OCI-LY7 (cell line): ENCODE results near the gene RNF123. TPM values are rescaled to one million over a fixed set of nuclear protein-coding genes. Genes with fewer than 3 reads are reported as not detected.

Experiments used
- BruUV-seq: library from RNA; stranded (reverse); fragments of 400-500 nt; replicated peaks from 2 replicates; lab custom pipeline; 2021; lab: Mats Ljungman, UMichigan
- CTCF ChIA-PET: fragments of 300-600 bp; sonication (Branson Sonifier 250); formaldehyde crosslinking; loops from one replicate; lab custom pipeline; 2022; ENCODE audit warnings: antibody characterized with exemption; ENCODE audit not compliant: unreplicated experiment; lab: Charles Lee
- POLR2A ChIA-PET: fragments of 300-600 bp; sonication (Branson Sonifier 250); formaldehyde crosslinking; loops from one replicate; lab custom pipeline; 2022; ENCODE audit warnings: antibody characterized with exemption; lab: Charles Lee
- DNase-seq: peaks from one replicate; pipeline ENCODE4 v3.0.0-alpha.2; 2015; ENCODE audit warnings: low spot score
- H2AFZ ChIP-seq: fragments of 200-600 bp; sonication (generic), shearing (Covaris generic); 2 replicates; pipeline ENCODE4 v1.6.1; 2014; ENCODE audit warnings: mild to moderate bottlenecking, antibody characterized with exemption, low read length, moderate library complexity
- H3K27ac ChIP-seq: fragments of 200-600 bp; sonication (generic); 2 replicates; pipeline ENCODE4 v1.5.1; 2014; ENCODE audit warnings: mixed run types, low read depth, mild to moderate bottlenecking, moderate library complexity, low read length, inconsistent platforms; ENCODE audit not compliant: poor library complexity, severe bottlenecking
- H3K36me3 ChIP-seq: fragments of 200-600 bp; sonication (generic); 2 replicates; pipeline ENCODE4 v1.6.1; 2014; ENCODE audit warnings: mild to moderate bottlenecking, antibody characterized with exemption, low read length, moderate library complexity, mixed read lengths; ENCODE audit not compliant: insufficient read depth
- H3K4me1 ChIP-seq: fragments of 200-600 bp; sonication (generic); 2 replicates; pipeline ENCODE4 v1.5.1; 2014; ENCODE audit warnings: mild to moderate bottlenecking, low read length; ENCODE audit not compliant: insufficient read depth, poor library complexity, severe bottlenecking
- H3K4me2 ChIP-seq: fragments of 200-600 bp; sonication (generic); 2 replicates; pipeline ENCODE4 v1.6.1; 2014; ENCODE audit warnings: mild to moderate bottlenecking, low read length
- H3K4me3 ChIP-seq: fragments of 200-600 bp; sonication (generic); 2 replicates; pipeline ENCODE4 v1.5.1; 2014; ENCODE audit warnings: mild to moderate bottlenecking, low read depth, low read length; ENCODE audit not compliant: poor library complexity, severe bottlenecking
- H3K79me2 ChIP-seq: fragments of 200-600 bp; sonication (generic); 2 replicates; pipeline ENCODE4 v1.6.1; 2016; ENCODE audit warnings: low read depth, mild to moderate bottlenecking, low read length, moderate library complexity, mixed read lengths; ENCODE audit not compliant: insufficient read depth
- H3K9me2 ChIP-seq: fragments of 200-600 bp; sonication (generic); 2 replicates; pipeline ENCODE4 v1.6.1; 2016; ENCODE audit warnings: mild to moderate bottlenecking, low read length, mixed read lengths; ENCODE audit not compliant: insufficient read depth
- H3K9me3 ChIP-seq: fragments of 200-600 bp; sonication (generic); 2 replicates; pipeline ENCODE4 v1.6.1; 2014; ENCODE audit warnings: mild to moderate bottlenecking, mixed run types, low read length, mixed read lengths
- H4K20me1 ChIP-seq: fragments of 200-600 bp; sonication (generic); 2 replicates; pipeline ENCODE4 v1.6.1; 2014; ENCODE audit warnings: mild to moderate bottlenecking, antibody characterized with exemption, low read length, moderate library complexity, mixed read lengths; ENCODE audit not compliant: insufficient read depth
- CTCF ChIP-seq: fragments of 200-600 bp; sonication (generic); conservative IDR thresholded peaks from 2 replicates; pipeline ENCODE4 v1.5.1; 2014; ENCODE audit warnings: mild to moderate bottlenecking, antibody characterized with exemption, low read length, moderate library complexity, mixed read lengths
- EZH2phosphoT487 ChIP-seq: fragments of 200-600 bp; sonication (generic); IDR thresholded peaks from 2 replicates; pipeline ENCODE4 v1.6.1; 2018; ENCODE audit warnings: low read depth, borderline replicate concordance, mild to moderate bottlenecking, mixed run types, antibody characterized with exemption, low read length, moderate library complexity, mixed read lengths
- intact Hi-C: fragments of 100-400 bp; cut with micrococcal nuclease; formaldehyde crosslinking; loops from one replicate; pipeline ENCODE4 v1.10.0; 2022; ENCODE audit not compliant: unreplicated experiment
- total RNA-seq, 2 experiments: library from RNA; depleted of rRNA in 1 of 2; stranded (reverse); fragments of >200 nt in 1 of 2; shearing (Covaris generic) in 1 of 2; gene quantifications; 2 replicates each; pipeline ENCODE4 v1.2.3, GENCODE V29; 2014 to 2022

RNF123 gene
- total RNA-seq, 2 experiments from 2014 or later = 20.8 to 48.4 TPM

GRCh38 chr3:49668861-49669260 lies 20.5 kb upstream of the RNF123 start:
- intact Hi-C loops = no loop called here
- Histone ChIP-seq H2AFZ (no peak overlapping the region), H3K9me2 (no peaks in the 10 kb centered on the region), H3K9me3 (no peaks in the 10 kb centered on the region), H4K20me1 (no peaks in the 10 kb centered on the region), H3K4me1 (peaks cover 7% of the 10 kb centered on the region), H3K36me3 (no peaks in the 10 kb centered on the region), H3K79me2 (0 out of 2 replicates have a peak, but pooled peaks cover 8% of the 10 kb centered on the region), H3K27ac (no peak overlapping the region), H3K4me3 (no peak overlapping the region), H3K4me2 (no peak overlapping the region)
- CTCF ChIA-PET = interaction anchor here (1.4 kb wide), 1 partner anchor 129 kb away, joined by 5 read pairs; no protein-coding TSS in a partner anchor
- no TSS peak for BruUV-seq
- POLR2A ChIA-PET = interaction anchor here (1.3 kb wide), 1 partner anchor 128 kb away, joined by 3 read pairs; no protein-coding TSS in a partner anchor
- DNase-seq = no peak
- TF ChIP-seq CTCF = no peak
- no peak for TF ChIP-seq EZH2phosphoT487

GRCh38 chr3:49669352-49669751 lies 20.0 kb upstream of the RNF123 start:
- Histone ChIP-seq H3K4me2 (no peak overlapping the region), H3K27ac (no peak overlapping the region), H3K9me2 (no peaks in the 10 kb centered on the region), H2AFZ (no peak overlapping the region), H3K4me3 (no peak overlapping the region), H3K9me3 (no peaks in the 10 kb centered on the region), H3K4me1 (peaks cover 7% of the 10 kb centered on the region), H4K20me1 (no peaks in the 10 kb centered on the region), H3K79me2 (0 out of 2 replicates have a peak, but pooled peaks cover 8% of the 10 kb centered on the region), H3K36me3 (no peaks in the 10 kb centered on the region)
- TF ChIP-seq CTCF (no peak), EZH2phosphoT487 (no peak)
- no TSS peak for BruUV-seq
- no peak for DNase-seq
- intact Hi-C loops = no loop called here
- ChIA-PET POLR2A (interaction anchor here (1.3 kb wide), 1 partner anchor 129 kb away, joined by 3 read pairs; no protein-coding TSS in a partner anchor), CTCF (interaction anchor here (1.4 kb wide), 1 partner anchor 130 kb away, joined by 5 read pairs; no protein-coding TSS in a partner anchor)

- POLR2A ChIA-PET = interaction anchor here (2.8 kb wide), 1 partner anchor 131 kb away, joined by 18 read pairs; no protein-coding TSS in a partner anchor
- BruUV-seq = no TSS peak
- TF ChIP-seq CTCF = no peak
Measured at GRCh38 chr3:49670940-49671290, 18.4 kb upstream of the RNF123 start.

More at GRCh38 chr3:49670940-49671290, 18.4 kb upstream of the RNF123 start:
- Histone ChIP-seq H2AFZ (no peak overlapping the region), H3K4me3 (no peak overlapping the region), H3K4me2 (no peak overlapping the region), H3K9me3 (no peaks in the 10 kb centered on the region), H4K20me1 (no peaks in the 10 kb centered on the region), H3K79me2 (peaks cover 8% of the 10 kb centered on the region; the same call in 1 of the 2 replicates), H3K27ac (no peak overlapping the region), H3K4me1 (peaks cover 17% of the 10 kb centered on the region), H3K9me2 (no peaks in the 10 kb centered on the region), H3K36me3 (peaks cover 3% of the 10 kb centered on the region; the same call in 1 of the 2 replicates)
- CTCF ChIA-PET = interaction anchor here (1.6 kb wide), 2 partner anchors 131 to 133 kb away, joined by 5 to 6 read pairs; no protein-coding TSS in a partner anchor
- intact Hi-C loops = loop anchor here (1.0 to 5.0 kb wide), 3 partner anchors 132 to 579 kb away; partner anchors contain the start of genes QRICH1 and USP4
- no peak for DNase-seq
